NOMO-1 treated with DMSO at 0.1 percent for 48 hours (cell line): ENCODE measurements around the gene TMEM134.

Experiments used
- DNase-seq: peaks from one replicate; lab custom pipeline; 2025; ENCODE audit not compliant: unreplicated experiment; lab: John Stamatoyannopoulos, UW

TMEM134 gene

GRCh38 chr11:67463680-67464410 lies 5.2 kb downstream of the TMEM134 start:
- peak; percentile 83 for DNase-seq

GRCh38 chr11:67463186-67463585 lies 5.9 kb downstream of the TMEM134 start:
- DNase-seq, result no peak

- no peak for DNase-seq
Measured at GRCh38 chr11:67458266-67458665, 10.8 kb downstream of the TMEM134 start.

- DNase-seq, result no peak
Measured at GRCh38 chr11:67457453-67457852, 11.6 kb downstream of the TMEM134 start.

GRCh38 chr11:67456068-67456705 lies 12.9 kb downstream of the TMEM134 start:
- DNase-seq, result no peak

- DNase-seq, result no peak
Measured at GRCh38 chr11:67455054-67455453, 14.0 kb downstream of the TMEM134 start, which contains the start of gene CABP4. Gene CABP4, plus strand, starts transcription at chr11:67455354. Its CDS starts 70 bp downstream, at chr11:67455424.

- DNase-seq, result no peak
Measured at GRCh38 chr11:67453816-67454732, 15.0 kb downstream of the TMEM134 start.

GRCh38 chr11:67452141-67452952 lies 16.7 kb downstream of the TMEM134 start, which contains the start of gene GPR152:
Gene GPR152, minus strand, starts transcription at chr11:67452729. Its CDS starts 5 bp downstream, at chr11:67452724.
- DNase-seq, result no peak

GRCh38 chr11:67451658-67451976 lies 17.4 kb downstream of the TMEM134 start:
- no peak for DNase-seq

GRCh38 chr11:67450796-67451657 lies 18.0 kb downstream of the TMEM134 start:
- no peak for DNase-seq

- peak; percentile 35 for DNase-seq
Measured at GRCh38 chr11:67449116-67449844, 19.8 kb downstream of the TMEM134 start.

GRCh38 chr11:67448220-67448609 lies 20.8 kb downstream of the TMEM134 start:
- DNase-seq, result no peak

GRCh38 chr11:67445515-67445914 lies 23.5 kb downstream of the TMEM134 start:
- DNase-seq, result no peak

- no peak for DNase-seq
Measured at GRCh38 chr11:67442504-67443404, 26.3 kb downstream of the TMEM134 start.

- no peak for DNase-seq
Measured at GRCh38 chr11:67441731-67442351, 27.2 kb downstream of the TMEM134 start.

GRCh38 chr11:67441098-67441563 lies 27.9 kb downstream of the TMEM134 start:
- DNase-seq, result no peak
